ENCODE data around the gene DLGAP1. TPM values are rescaled to one million over a fixed set of nuclear protein-coding genes. Genes with fewer than 3 reads are reported as not detected.

Gene DLGAP1
- total and polyA plus RNA-seq, 2 of the 13 experiments (the other 11 are each of a cell fraction or from before 2014, with no cell fraction given), result 0.01 TPM; not detected in 1

- no peak for TF ChIP-seq RXRA (CRISPR knock-in tag; IDR thresholded peaks at IDR 0.05)
- TF ChIP-seq UBTF (CRISPR knock-in tag; IDR thresholded peaks at IDR 0.05), result no peak
Observed at GRCh38 chr18:4444306-4444705, 10.8 kb downstream of the DLGAP1 start (continued).

- 7% methylated on average over 2 of the region's 2 CpGs for WGBS (ENCODE audit: low lambda C conversion rate)
- Histone ChIP-seq H2AFZ (ENCODE audit: low read length) (no peak overlapping the region), H3K27ac (ENCODE audit: extremely low read length, insufficient read depth, low read length) (no peak overlapping the region), H3K9me3 (ENCODE audit: low read length) (no peaks in the 10 kb centered on the region), H3K4me3 (replicated peaks in 1 of 3; ENCODE audit: insufficient read depth in 1 of 3, low read depth in 2 of 3, low read length in 3 of 3) (no peak overlapping the region), H4K20me1 (ENCODE audit: insufficient read depth, low read length) (no peaks in the 10 kb centered on the region), H3K36me3 (replicated peaks in 1 of 2; ENCODE audit: control insufficient read depth in 1 of 2, insufficient read depth in 2 of 2, low read length in 2 of 2) (no peaks in the 10 kb centered on the region), H3K79me2 (ENCODE audit: insufficient read depth, low read length) (no peaks in the 10 kb centered on the region), H3K27me3 (ENCODE audit: control insufficient read depth in 1 of 2, insufficient read depth in 2 of 2, low read length in 2 of 2) (no peaks in the 10 kb centered on the region), H3K4me2 (ENCODE audit: low read depth, low read length) (no peak overlapping the region), H3K4me1 (ENCODE audit: insufficient read depth, low read length) (peaks cover 10% of the 10 kb centered on the region), H3K9ac (ENCODE audit: insufficient read depth, low read depth, low read length) (no peak overlapping the region)
- ATAC-seq (no peak), FAIRE-seq (no peak), DNase-seq (ENCODE audit: low spot score) (no peak)
- ChIA-PET POLR2A (no interaction called here), CTCF (ENCODE audit: low intra/inter-chr PET ratio, low total read pairs) (no interaction called here)
- in situ Hi-C loops (cut with HindIII; ENCODE audit: extremely low pct_ligation_motif_present, low pct_unique_long_range_greater_than_20kb), result no loop called here
- intact Hi-C loops (cut with micrococcal nuclease; ENCODE audit: unreplicated experiment), result no loop called here
- no TSS peak for BruUV-seq (replicated peaks)
- TF ChIP-seq NFIB (CRISPR knock-in tag; IDR thresholded peaks at IDR 0.05; ENCODE audit: borderline replicate concordance) (no peak), ZBTB25 (CRISPR knock-in tag; IDR thresholded peaks at IDR 0.05) (no peak), ZNF10 (CRISPR knock-in tag; IDR thresholded peaks at IDR 0.05; ENCODE audit: borderline replicate concordance, low read depth) (no peak), NAIF1 (CRISPR knock-in tag; IDR thresholded peaks at IDR 0.05; ENCODE audit: borderline replicate concordance) (no peak), EP300 (IDR thresholded peaks at IDR 0.05; ENCODE audit: low read depth in 2 of 2, low read length in 2 of 2) (no peak), EP300 (CRISPR knock-in tag; IDR thresholded peaks at IDR 0.05; ENCODE audit: borderline replicate concordance) (no peak), CBX1 (IDR thresholded peaks at IDR 0.05; ENCODE audit: low read depth) (no peak), ATF7 (IDR thresholded peaks at IDR 0.05) (no peak), ATF7 (CRISPR knock-in tag; IDR thresholded peaks at IDR 0.05) (no peak), POLR2G (IDR thresholded peaks at IDR 0.05; ENCODE audit: low read depth, low read length) (no peak), RFXAP (CRISPR knock-in tag; IDR thresholded peaks at IDR 0.05; ENCODE audit: borderline replicate concordance) (no peak), MLXIP (CRISPR knock-in tag; IDR thresholded peaks at IDR 0.05; ENCODE audit: borderline replicate concordance) (no peak), ZNF563 (CRISPR knock-in tag; IDR thresholded peaks at IDR 0.05) (no peak), ZNF788 (CRISPR knock-in tag; IDR thresholded peaks at IDR 0.05; ENCODE audit: borderline replicate concordance) (no peak), TEAD2 (CRISPR knock-in tag; IDR thresholded peaks at IDR 0.05) (no peak), RARA (CRISPR knock-in tag; IDR thresholded peaks at IDR 0.05) (no peak)
- TF ChIP-seq, protein P1, sequence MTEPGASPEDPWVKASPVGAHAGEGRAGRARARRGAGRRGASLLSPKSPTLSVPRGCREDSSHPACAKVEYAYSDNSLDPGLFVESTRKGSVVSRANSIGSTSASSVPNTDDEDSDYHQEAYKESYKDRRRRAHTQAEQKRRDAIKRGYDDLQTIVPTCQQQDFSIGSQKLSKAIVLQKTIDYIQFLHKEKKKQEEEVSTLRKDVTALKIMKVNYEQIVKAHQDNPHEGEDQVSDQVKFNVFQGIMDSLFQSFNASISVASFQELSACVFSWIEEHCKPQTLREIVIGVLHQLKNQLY (CRISPR knock-in tag; IDR thresholded peaks at IDR 0.05), result no peak
Observed at GRCh38 chr18:4441098-4441497, 14.0 kb downstream of the DLGAP1 start.

Data from HepG2 (cell line).